Measurements from ENCODE around the gene HAUS7.

GRCh38 chrX:153400146-153401132 lies 69.9 kb downstream of the HAUS7 start:
- TF ChIP-seq, protein P1, sequence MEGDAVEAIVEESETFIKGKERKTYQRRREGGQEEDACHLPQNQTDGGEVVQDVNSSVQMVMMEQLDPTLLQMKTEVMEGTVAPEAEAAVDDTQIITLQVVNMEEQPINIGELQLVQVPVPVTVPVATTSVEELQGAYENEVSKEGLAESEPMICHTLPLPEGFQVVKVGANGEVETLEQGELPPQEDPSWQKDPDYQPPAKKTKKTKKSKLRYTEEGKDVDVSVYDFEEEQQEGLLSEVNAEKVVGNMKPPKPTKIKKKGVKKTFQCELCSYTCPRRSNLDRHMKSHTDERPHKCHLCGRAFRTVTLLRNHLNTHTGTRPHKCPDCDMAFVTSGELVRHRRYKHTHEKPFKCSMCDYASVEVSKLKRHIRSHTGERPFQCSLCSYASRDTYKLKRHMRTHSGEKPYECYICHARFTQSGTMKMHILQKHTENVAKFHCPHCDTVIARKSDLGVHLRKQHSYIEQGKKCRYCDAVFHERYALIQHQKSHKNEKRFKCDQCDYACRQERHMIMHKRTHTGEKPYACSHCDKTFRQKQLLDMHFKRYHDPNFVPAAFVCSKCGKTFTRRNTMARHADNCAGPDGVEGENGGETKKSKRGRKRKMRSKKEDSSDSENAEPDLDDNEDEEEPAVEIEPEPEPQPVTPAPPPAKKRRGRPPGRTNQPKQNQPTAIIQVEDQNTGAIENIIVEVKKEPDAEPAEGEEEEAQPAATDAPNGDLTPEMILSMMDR (IDR thresholded peaks at IDR 0.05; ENCODE audit: poor library complexity, severe bottlenecking): no peak
- TF ChIP-seq EP300 (conservative IDR thresholded peaks at IDR 0.05; ENCODE audit: poor library complexity, severe bottlenecking): no peak
- no peak for TF ChIP-seq EZH2 (IDR thresholded peaks at IDR 0.05; ENCODE audit: borderline replicate concordance, insufficient read depth, low read length, poor library complexity, severe bottlenecking)
- TF ChIP-seq POLR2AphosphoS5 (IDR thresholded peaks at IDR 0.05): no peak
- TF ChIP-seq RAD21 (conservative IDR thresholded peaks at IDR 0.05): no peak
- TF ChIP-seq TAF1 (IDR thresholded peaks at IDR 0.05; ENCODE audit: low read depth): no peak
- TF ChIP-seq, protein P2, sequence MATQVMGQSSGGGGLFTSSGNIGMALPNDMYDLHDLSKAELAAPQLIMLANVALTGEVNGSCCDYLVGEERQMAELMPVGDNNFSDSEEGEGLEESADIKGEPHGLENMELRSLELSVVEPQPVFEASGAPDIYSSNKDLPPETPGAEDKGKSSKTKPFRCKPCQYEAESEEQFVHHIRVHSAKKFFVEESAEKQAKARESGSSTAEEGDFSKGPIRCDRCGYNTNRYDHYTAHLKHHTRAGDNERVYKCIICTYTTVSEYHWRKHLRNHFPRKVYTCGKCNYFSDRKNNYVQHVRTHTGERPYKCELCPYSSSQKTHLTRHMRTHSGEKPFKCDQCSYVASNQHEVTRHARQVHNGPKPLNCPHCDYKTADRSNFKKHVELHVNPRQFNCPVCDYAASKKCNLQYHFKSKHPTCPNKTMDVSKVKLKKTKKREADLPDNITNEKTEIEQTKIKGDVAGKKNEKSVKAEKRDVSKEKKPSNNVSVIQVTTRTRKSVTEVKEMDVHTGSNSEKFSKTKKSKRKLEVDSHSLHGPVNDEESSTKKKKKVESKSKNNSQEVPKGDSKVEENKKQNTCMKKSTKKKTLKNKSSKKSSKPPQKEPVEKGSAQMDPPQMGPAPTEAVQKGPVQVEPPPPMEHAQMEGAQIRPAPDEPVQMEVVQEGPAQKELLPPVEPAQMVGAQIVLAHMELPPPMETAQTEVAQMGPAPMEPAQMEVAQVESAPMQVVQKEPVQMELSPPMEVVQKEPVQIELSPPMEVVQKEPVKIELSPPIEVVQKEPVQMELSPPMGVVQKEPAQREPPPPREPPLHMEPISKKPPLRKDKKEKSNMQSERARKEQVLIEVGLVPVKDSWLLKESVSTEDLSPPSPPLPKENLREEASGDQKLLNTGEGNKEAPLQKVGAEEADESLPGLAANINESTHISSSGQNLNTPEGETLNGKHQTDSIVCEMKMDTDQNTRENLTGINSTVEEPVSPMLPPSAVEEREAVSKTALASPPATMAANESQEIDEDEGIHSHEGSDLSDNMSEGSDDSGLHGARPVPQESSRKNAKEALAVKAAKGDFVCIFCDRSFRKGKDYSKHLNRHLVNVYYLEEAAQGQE (IDR thresholded peaks at IDR 0.05; ENCODE audit: borderline replicate concordance): no peak

Measured in neural cell (in vitro differentiated cells).